ENCODE measurements around the gene MTCH1. TPM values are rescaled to one million over a fixed set of nuclear protein-coding genes. Genes with fewer than 3 reads are reported as not detected.
A peak's percentile ranks its signal among the peaks of the same experiment; 100 is the strongest.

Gene MTCH1
- total RNA-seq, 1 experiment from 2014 or later, result 161 TPM

DNA sequence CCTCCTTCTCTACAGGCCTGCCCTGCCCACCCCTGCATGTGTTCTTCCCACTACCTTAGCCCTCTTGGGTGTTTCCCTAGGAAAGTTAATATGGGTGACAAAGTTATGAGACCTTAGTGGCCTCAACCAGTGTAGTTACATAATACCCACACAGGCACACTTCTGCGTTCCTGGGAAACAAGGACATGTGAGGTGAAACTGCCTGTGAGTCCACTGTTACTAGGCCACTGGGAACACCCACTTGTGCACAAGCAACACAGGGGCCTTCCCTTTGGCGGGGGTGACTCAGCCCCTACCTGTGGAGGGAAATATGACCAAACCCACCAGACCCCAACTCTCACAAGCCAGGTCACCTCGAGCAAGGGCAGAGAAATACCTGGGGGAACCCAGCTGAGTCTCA is 18.7 kb downstream of the MTCH1 start (continued):
- TF ChIP-seq, protein P1, sequence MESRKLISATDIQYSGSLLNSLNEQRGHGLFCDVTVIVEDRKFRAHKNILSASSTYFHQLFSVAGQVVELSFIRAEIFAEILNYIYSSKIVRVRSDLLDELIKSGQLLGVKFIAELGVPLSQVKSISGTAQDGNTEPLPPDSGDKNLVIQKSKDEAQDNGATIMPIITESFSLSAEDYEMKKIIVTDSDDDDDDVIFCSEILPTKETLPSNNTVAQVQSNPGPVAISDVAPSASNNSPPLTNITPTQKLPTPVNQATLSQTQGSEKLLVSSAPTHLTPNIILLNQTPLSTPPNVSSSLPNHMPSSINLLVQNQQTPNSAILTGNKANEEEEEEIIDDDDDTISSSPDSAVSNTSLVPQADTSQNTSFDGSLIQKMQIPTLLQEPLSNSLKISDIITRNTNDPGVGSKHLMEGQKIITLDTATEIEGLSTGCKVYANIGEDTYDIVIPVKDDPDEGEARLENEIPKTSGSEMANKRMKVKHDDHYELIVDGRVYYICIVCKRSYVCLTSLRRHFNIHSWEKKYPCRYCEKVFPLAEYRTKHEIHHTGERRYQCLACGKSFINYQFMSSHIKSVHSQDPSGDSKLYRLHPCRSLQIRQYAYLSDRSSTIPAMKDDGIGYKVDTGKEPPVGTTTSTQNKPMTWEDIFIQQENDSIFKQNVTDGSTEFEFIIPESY (IDR thresholded peaks at IDR 0.05; ENCODE audit: extremely low read depth, insufficient replicate concordance, low read length), result no peak
- TF ChIP-seq ATF3 (IDR thresholded peaks at IDR 0.05), result no peak
- TF ChIP-seq, protein P2, sequence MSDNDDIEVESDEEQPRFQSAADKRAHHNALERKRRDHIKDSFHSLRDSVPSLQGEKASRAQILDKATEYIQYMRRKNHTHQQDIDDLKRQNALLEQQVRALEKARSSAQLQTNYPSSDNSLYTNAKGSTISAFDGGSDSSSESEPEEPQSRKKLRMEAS (IDR thresholded peaks at IDR 0.05), result no peak

DNA sequence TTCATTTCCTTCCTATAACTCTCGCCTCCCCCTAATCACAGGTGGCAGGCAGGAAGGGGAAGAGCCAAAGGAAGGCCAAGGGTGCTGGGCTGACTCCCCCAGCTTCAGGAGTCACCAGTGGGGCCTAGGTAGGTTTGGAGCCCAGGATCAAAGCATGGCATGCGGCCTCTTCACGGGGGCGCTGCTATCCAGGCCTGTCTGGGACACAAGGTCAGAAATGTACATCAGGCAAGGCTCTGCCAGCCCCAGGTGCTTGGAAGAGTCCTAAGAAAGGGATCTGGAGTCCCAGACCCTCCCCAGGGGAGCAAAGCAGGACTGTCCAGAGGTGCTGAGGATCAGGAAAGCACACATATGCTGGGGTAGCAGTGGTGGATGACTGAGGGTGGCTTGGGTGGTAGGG is 21.1 kb downstream of the MTCH1 start:
- no peak for ATAC-seq
- TF ChIP-seq ZNF274 (IDR thresholded peaks at IDR 0.05; ENCODE audit: low read depth, low read length) (no peak), REST (IDR thresholded peaks at IDR 0.05; ENCODE audit: low read depth) (no peak), TCF7L2 (IDR thresholded peaks at IDR 0.05; ENCODE audit: borderline replicate concordance, extremely low read depth, insufficient read depth, insufficient read length) (no peak), RAD21 (IDR thresholded peaks at IDR 0.05; ENCODE audit: low read depth) (no peak), CEBPB (IDR thresholded peaks at IDR 0.05; ENCODE audit: low read depth) (no peak), SRF (IDR thresholded peaks at IDR 0.05; ENCODE audit: low read depth) (no peak), FOSL1 (IDR thresholded peaks at IDR 0.05; ENCODE audit: low read depth) (no peak), EZH2phosphoT487 (IDR thresholded peaks at IDR 0.05; ENCODE audit: borderline replicate concordance) (no peak), EGR1 (IDR thresholded peaks at IDR 0.05; ENCODE audit: low read depth) (no peak), SP1 (IDR thresholded peaks at IDR 0.05; ENCODE audit: low read depth) (no peak), ELF1 (IDR thresholded peaks at IDR 0.05; ENCODE audit: borderline replicate concordance, low read depth) (no peak)
- TF ChIP-seq, protein P1 (IDR thresholded peaks at IDR 0.05; ENCODE audit: extremely low read depth, insufficient replicate concordance, low read length), result no peak
- TF ChIP-seq, protein P3, sequence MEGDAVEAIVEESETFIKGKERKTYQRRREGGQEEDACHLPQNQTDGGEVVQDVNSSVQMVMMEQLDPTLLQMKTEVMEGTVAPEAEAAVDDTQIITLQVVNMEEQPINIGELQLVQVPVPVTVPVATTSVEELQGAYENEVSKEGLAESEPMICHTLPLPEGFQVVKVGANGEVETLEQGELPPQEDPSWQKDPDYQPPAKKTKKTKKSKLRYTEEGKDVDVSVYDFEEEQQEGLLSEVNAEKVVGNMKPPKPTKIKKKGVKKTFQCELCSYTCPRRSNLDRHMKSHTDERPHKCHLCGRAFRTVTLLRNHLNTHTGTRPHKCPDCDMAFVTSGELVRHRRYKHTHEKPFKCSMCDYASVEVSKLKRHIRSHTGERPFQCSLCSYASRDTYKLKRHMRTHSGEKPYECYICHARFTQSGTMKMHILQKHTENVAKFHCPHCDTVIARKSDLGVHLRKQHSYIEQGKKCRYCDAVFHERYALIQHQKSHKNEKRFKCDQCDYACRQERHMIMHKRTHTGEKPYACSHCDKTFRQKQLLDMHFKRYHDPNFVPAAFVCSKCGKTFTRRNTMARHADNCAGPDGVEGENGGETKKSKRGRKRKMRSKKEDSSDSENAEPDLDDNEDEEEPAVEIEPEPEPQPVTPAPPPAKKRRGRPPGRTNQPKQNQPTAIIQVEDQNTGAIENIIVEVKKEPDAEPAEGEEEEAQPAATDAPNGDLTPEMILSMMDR (IDR thresholded peaks at IDR 0.05 in 2 of 3, conservative IDR thresholded peaks at IDR 0.05 in 1 of 3; ENCODE audit: borderline replicate concordance in 1 of 3, insufficient read depth in 1 of 3, low read depth in 2 of 3, low read length in 2 of 3), result no peak

More for the DNA sequence above, 21.1 kb downstream of the MTCH1 start:
- Histone ChIP-seq H3K9me2 (ENCODE audit: insufficient read depth) (no peaks in the 10 kb centered on the region), H3K27ac (ENCODE audit: low read depth, low read length) (peak overlapping the region; percentile 10; the same call in 1 of the 2 replicates), H3K4me3 (replicated peaks in 1 of 2; ENCODE audit: low read depth in 1 of 2, low read length in 2 of 2) (no peak overlapping the region), H3K36me3 (ENCODE audit: control insufficient read depth in 1 of 2, insufficient read depth in 2 of 2, low read length in 2 of 2) (peaks cover 13 to 24% of the 10 kb centered on the region in 2 experiments; a peak in 3 of 4 replicates), H3K27me3 (ENCODE audit: insufficient read depth, low read length) (no peaks in the 10 kb centered on the region), H4K20me1 (ENCODE audit: insufficient read depth) (no peaks in the 10 kb centered on the region), H3K4me2 (ENCODE audit: low read length) (no peak overlapping the region), H3K4me1 (ENCODE audit: control insufficient read depth in 1 of 2, insufficient read depth in 2 of 2, low read length in 2 of 2) (peaks cover 13 to 30% of the 10 kb centered on the region in 2 experiments), H2AFZ (ENCODE audit: low read depth, low read length, poor library complexity, severe bottlenecking) (no peak overlapping the region), H3K79me2 (ENCODE audit: insufficient read depth, low read length) (no peaks in the 10 kb centered on the region), H3K9ac (ENCODE audit: low read length) (no peak overlapping the region), H3K9me3 (ENCODE audit: control insufficient read depth in 1 of 2, insufficient read depth in 1 of 2, low read depth in 1 of 2, low read length in 2 of 2) (no peaks in the 10 kb centered on the region)
- BruUV-seq (replicated peaks), result no TSS peak
- intact Hi-C loops (cut with micrococcal nuclease), result no loop called here
- POLR2A ChIA-PET, result no interaction called here
- RAD21 ChIA-PET (ENCODE audit: low non-redundant PET in 1 of 2, low total read pairs in 2 of 2, uncharacterized antibody in 2 of 2, unreplicated experiment in 2 of 2), result no interaction called here
- no peak for DNase-seq (ENCODE audit: low read depth, low spot score)
- CTCF ChIA-PET, result no interaction called here

Measured in HCT116 (cell line).